Stomach smooth muscle (tissue), 2 donors: Measurements from ENCODE around the gene SPOCK1.

ENCODE experiments used
- H3K27ac ChIP-seq: one replicate; pipeline ENCODE4 v1.7.0; 2013; ENCODE audit warnings: mild to moderate bottlenecking, low read length, inconsistent platforms
- H3K27me3 ChIP-seq, 2 donors: one replicate each; pipeline ENCODE4 v1.7.0; 2013; ENCODE audit warnings: low read length in 2 of 2; ENCODE audit not compliant: insufficient read depth in 2 of 2, control insufficient read depth in 1 of 2
- H3K36me3 ChIP-seq, 2 donors: one replicate each; pipeline ENCODE4 v1.7.0; 2013; ENCODE audit warnings: low read length in 2 of 2; ENCODE audit not compliant: control insufficient read depth in 2 of 2, insufficient read depth in 2 of 2
- H3K4me1 ChIP-seq: one replicate; pipeline ENCODE4 v1.7.0; 2013; ENCODE audit warnings: low read length; ENCODE audit not compliant: control insufficient read depth, insufficient read depth
- H3K4me3 ChIP-seq, 2 donors: one replicate each; pipeline ENCODE4 v1.7.0; 2013; ENCODE audit warnings: low read length in 2 of 2
- H3K9ac ChIP-seq, 2 donors: one replicate each; pipeline ENCODE4 v1.7.0; 2013; ENCODE audit warnings: low read length in 2 of 2, mild to moderate bottlenecking in 1 of 2
- H3K9me3 ChIP-seq, 2 donors: one replicate each; pipeline ENCODE4 v1.7.0; 2013; ENCODE audit warnings: low read length in 2 of 2; ENCODE audit not compliant: control insufficient read depth in 2 of 2
- donor health status: healthy.
- donor health status: Pancreatic carcinoma.

The SPOCK1 gene

DNA sequence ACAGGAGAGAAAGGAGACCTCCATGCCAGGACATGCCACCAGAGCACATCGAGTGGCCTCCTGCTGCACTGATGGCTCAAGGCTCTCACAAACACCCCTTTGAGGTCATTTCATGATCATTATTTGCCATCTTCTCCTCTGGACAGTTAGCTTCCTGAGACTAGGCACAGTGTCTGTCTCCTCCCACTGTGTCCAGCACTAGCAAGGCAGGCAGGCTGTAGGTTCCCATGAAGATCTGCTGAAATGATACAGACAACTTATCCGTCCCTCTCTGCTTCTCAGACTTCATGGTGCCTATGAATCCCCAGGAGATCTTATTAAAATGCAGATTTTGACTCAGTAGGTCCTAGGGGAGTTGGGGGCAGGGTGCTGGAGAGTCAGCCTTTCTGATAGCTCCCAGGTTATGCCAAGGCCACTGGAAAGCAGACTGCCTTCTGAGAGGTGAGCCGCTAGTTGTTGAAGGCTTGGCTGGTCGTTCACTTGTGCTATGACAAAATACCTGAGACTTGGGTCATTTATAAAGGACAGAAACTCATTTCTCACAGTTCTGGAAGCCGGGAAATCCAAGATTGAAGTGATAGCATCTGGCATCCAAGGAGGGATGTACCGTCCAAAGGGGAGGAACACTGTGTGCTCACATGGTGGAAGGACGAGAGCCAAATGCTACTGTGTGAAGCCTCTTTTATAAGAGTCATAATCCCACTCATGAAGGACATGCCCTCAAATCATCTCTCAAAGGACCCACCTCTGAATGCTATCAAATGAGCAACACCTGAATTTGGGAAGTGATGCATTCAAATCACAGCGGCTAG, 183.4 kb downstream of the SPOCK1 start:
- no peaks in the 10 kb centered on the region for H3K27me3 ChIP-seq
- peaks cover 2% of the 10 kb centered on the region for H3K4me1 ChIP-seq
- no peaks in the 10 kb centered on the region for H3K9me3 ChIP-seq
- H3K9ac ChIP-seq, result no peak overlapping the region
- H3K36me3 ChIP-seq, result no peaks in the 10 kb centered on the region
- no peak overlapping the region for H3K27ac ChIP-seq
- no peak overlapping the region for H3K4me3 ChIP-seq

DNA sequence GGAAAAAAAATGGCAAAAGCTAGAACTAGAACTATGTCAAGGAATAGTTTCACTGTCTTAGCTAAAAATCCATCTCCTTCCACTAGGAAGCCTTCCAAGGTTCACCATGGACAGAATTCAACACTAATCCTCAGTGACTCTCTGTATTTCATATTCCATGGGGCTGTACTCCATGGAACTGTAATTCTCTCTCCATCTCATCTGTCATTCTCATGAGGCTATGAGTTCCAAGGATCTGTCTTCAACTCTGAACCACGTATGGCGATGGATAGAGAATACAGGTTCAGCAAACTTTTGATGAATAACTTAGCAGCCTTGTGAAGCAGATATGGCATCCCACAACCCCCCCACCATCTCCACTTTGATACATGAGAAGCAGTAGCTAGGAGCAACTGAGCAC, 184.0 kb downstream of the SPOCK1 start:
- Histone ChIP-seq H3K4me1 (peaks cover 2% of the 10 kb centered on the region), H3K27me3 (no peaks in the 10 kb centered on the region), H3K4me3 (no peak overlapping the region), H3K9me3 (no peaks in the 10 kb centered on the region), H3K36me3 (no peaks in the 10 kb centered on the region), H3K27ac (no peak overlapping the region), H3K9ac (no peak overlapping the region)

DNA sequence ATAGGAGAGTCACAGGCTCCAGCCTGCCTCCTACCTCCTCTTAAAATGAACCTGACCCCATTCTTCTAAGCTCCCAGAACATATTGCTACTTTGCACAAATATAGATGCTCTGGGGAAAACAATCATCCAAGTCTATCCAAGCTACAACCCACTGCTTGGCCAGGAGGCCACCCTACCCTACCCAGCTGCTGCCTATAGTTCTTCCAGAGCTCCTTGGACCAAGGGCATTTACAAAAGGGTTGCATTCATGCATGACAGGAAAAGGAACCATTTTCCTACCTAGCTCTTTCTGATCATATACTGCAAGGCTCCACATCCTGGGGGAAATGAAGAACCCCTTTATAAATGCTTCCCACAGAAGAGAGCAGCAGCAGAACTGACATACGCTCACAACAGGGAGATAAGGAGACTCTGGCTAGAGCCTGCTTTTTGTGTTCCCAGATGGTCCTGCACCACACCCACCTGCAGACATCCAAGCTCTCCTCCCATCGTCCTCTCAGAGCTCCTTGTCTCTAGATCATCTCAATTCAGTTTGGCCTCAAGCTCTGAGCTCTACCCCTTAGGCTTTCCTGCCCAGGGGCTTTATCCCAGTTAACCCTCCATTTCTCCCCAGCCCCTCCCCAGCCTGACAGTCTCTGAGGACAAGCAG, 185.5 kb downstream of the SPOCK1 start:
- no peaks in the 10 kb centered on the region for H3K36me3 ChIP-seq
- no peaks in the 10 kb centered on the region for H3K27me3 ChIP-seq
- H3K9ac ChIP-seq, result no peak overlapping the region
- no peak overlapping the region for H3K27ac ChIP-seq
- H3K9me3 ChIP-seq, result no peaks in the 10 kb centered on the region
- H3K4me3 ChIP-seq, result no peak overlapping the region
- H3K4me1 ChIP-seq, result peaks cover 2% of the 10 kb centered on the region

DNA sequence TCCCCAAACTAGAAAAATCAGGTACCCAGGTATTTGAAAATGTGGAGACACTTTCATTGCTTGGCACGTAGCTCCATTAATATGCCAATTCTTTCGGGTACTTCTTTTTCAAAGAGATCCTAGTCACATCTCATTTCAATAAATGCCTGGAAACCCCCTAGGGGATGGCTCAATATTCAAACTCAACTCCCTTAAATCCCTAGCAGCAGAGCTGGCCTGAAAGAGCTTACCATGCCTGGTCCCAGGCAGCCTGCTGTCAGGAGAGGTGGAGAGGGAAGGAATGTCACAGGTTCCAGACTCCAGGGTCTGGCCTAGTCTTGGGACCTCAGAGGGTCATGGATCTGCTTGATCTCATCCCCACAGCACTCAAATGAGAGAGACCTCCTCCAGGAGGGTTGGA, 187.1 kb downstream of the SPOCK1 start:
- no peak overlapping the region for H3K9ac ChIP-seq

DNA sequence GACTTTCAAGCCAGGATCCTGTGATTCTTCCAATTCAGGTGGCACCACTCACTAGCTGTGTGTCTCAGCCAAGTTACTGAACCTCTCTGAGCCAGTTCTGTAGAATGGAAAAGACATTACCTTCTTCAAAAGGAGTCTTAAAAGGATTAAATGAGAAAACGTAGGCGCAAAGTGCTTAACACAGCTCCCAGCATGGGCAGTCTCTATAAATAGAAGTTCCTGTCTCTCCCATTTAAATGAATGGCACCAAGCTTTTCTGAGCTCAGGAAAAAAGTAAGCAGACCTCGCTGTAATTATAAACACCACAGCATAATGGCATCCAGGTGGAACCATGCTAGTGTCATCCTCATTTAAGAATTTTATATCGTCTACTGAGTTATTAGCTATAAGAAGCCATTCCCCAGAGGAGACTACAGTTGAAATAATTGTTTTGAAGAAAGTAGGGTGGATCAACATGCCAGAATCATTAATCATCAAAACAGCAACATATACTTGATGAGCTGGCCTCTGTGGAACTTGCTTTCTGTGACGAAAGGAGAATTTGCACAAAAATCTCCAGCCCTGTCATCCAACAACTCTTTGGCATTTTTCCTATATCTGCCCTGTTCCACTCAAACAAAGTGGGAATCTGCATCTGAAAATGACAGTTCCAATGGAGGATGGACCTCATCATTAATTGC, 188.9 kb downstream of the SPOCK1 start:
- Histone ChIP-seq H3K9ac (no peak overlapping the region), H3K9me3 (no peaks in the 10 kb centered on the region), H3K36me3 (no peaks in the 10 kb centered on the region), H3K4me1 (no peaks in the 10 kb centered on the region), H3K27ac (no peak overlapping the region), H3K4me3 (no peak overlapping the region), H3K27me3 (no peaks in the 10 kb centered on the region)

More for the DNA sequence above, 187.1 kb downstream of the SPOCK1 start:
- Histone ChIP-seq H3K27me3 (no peaks in the 10 kb centered on the region), H3K4me1 (peaks cover 2% of the 10 kb centered on the region), H3K9me3 (no peaks in the 10 kb centered on the region), H3K36me3 (no peaks in the 10 kb centered on the region), H3K27ac (no peak overlapping the region), H3K4me3 (no peak overlapping the region)

DNA sequence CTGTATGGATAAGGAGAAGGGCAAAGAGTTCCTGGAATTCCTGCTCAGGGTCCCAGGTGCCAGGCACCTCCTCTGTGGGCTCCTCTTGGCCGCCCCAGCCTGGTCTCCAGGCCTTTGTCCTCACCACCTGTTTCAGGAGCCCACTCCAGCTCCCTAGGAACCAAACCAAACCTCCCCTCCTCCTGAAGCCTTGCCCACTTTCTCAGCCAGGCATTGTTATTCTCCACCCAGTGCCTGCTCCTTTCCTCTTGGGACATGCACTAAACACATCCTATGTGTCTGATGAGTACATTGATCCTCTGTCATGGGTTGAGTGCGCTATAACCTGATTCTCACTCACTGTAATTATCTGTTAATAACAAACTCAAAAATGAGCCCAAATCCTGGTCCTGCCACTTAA, 189.8 kb downstream of the SPOCK1 start:
- no peak overlapping the region for H3K9ac ChIP-seq
- H3K27ac ChIP-seq, result no peak overlapping the region
- no peaks in the 10 kb centered on the region for H3K4me1 ChIP-seq
- H3K27me3 ChIP-seq, result no peaks in the 10 kb centered on the region
- H3K4me3 ChIP-seq, result no peak overlapping the region
- no peaks in the 10 kb centered on the region for H3K36me3 ChIP-seq
- H3K9me3 ChIP-seq, result no peaks in the 10 kb centered on the region

DNA sequence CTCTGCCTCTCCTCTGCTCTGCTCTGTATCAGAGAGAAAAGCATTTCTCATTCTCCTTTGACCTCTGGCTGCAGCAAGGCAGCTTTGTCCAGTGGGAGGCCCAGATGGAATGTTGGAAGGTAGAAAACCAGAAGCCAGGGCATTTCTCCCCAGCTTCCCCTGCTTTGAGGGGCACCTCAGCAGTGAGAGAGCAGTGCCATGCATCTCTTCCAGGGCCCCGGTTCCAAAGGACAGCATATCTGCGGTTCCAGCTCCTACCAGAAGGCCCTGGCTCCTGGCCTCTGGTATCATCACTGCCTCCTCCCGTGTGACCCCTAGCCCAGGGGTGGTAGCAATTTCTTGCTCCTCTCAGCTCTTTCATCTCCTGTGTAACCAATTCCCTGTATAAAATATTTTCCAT, 190.8 kb downstream of the SPOCK1 start:
- H3K36me3 ChIP-seq, result no peaks in the 10 kb centered on the region
- no peaks in the 10 kb centered on the region for H3K4me1 ChIP-seq
- no peak overlapping the region for H3K27ac ChIP-seq
- no peaks in the 10 kb centered on the region for H3K9me3 ChIP-seq
- H3K27me3 ChIP-seq, result no peaks in the 10 kb centered on the region
- H3K4me3 ChIP-seq, result no peak overlapping the region
- no peak overlapping the region for H3K9ac ChIP-seq

DNA sequence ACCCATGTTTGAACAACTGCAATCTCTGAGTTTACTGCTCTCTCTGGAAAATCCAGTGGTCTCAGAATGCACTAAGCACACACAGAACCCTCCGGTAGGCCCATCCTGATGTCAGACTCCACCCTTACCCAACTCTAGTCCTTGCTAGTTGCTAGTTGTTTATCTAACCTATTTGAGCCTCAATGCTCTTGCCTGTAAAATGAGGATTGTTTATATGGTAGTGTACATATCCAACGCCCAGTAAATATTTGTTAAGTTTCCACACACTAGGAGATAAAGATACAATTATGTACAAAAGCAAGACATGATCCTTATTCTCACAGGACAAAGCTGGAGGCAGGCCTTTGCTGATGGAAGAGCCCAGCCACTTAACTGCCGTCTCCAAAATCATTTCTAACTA, 192.2 kb downstream of the SPOCK1 start:
- no peaks in the 10 kb centered on the region for H3K27me3 ChIP-seq
- H3K9ac ChIP-seq, result no peak overlapping the region
- H3K36me3 ChIP-seq, result no peaks in the 10 kb centered on the region
- no peak overlapping the region for H3K4me3 ChIP-seq
- H3K27ac ChIP-seq, result no peak overlapping the region
- no peaks in the 10 kb centered on the region for H3K4me1 ChIP-seq
- no peaks in the 10 kb centered on the region for H3K9me3 ChIP-seq

DNA sequence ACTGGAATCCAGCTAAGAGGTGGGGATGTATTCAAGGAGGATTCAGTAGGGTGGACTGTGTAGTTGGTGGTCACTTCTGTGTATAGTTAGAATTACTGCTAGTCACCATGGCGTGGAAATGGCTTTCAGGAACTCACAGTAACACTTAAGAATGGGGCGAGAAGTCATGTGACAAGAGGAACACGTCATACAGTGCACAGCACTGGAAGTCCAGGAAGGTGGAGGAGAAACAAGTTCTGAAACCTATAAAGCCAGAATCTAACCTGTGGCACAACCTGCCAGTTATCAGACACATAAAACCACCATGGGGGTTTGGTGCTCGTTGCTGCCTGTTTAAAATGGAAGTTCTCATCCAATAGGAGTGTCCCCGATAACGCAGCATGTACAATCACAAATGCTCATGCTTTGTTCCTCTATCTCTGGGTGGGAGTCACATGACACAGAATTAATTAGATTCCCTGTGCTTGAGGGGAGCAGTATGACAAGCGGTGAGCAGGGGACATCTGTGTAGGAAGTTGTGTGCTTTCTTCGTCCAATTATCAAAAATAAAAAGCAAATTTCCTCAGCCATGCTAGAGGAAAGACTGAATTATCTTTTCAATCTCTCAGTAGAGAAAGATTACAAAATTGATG, 193.0 kb downstream of the SPOCK1 start:
- Histone ChIP-seq H3K9ac (no peak overlapping the region), H3K4me3 (no peak overlapping the region), H3K27me3 (no peaks in the 10 kb centered on the region), H3K9me3 (no peaks in the 10 kb centered on the region), H3K4me1 (no peaks in the 10 kb centered on the region), H3K36me3 (no peaks in the 10 kb centered on the region), H3K27ac (no peak overlapping the region)

DNA sequence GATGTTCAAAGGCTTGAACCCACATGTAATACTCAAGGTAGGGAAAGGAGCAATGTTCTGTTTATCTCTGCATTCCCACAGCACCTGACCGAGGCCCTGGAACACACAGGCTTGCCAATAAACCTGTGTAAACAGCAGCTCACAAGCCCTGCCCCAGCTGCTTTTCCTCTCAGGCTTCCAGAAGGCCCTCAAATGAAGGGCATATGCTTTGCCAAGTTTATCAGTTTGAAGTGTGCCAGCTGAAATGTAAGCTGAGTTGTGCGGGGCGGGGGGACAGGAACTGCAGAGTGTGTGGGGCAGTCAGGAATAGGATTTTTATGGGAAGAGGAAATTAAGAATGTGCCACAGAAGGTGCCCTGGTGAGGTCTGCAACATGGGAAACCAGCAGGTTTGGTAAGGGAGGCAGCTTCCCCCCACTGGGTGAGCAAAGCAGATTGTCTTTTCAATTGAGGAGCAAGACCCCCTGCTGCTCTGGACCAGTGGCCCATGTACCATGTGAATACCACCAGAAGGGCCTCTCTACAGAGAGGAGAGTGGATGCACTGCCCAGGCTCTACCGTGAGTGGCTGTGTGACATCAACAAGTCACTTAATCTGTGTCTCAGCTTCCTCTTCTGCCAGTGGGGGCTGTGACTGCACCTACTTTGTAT, 194.8 kb downstream of the SPOCK1 start:
- Histone ChIP-seq H3K4me1 (no peaks in the 10 kb centered on the region), H3K27ac (no peak overlapping the region), H3K9ac (no peak overlapping the region), H3K36me3 (no peaks in the 10 kb centered on the region), H3K27me3 (no peaks in the 10 kb centered on the region), H3K9me3 (no peaks in the 10 kb centered on the region), H3K4me3 (no peak overlapping the region)
